ENCODE data around the gene LAIR2.

DNA sequence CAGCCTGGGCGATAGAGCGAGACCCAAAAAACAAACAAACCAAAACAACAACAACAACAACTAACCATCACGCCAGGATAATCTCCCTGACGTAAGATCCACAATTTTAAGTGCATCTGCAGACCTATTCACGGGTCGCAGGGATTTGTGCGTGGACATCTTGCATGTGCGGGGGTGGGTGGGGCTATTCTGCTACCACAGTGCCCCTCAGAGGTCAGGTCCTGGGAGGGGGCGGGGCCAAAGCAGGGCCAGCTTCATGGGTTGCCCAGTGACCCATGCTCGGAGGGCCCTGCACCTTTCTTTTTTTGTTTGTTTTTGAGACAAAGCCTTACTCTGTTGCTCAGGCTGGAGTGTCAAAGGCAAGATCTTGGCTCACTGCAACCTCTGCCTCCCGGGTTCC is 26.9 kb upstream of the LAIR2 start:
- no peak for TF ChIP-seq EP300 (IDR thresholded peaks at IDR 0.05; ENCODE audit: borderline replicate concordance)
- no peak for TF ChIP-seq CEBPB (IDR thresholded peaks at IDR 0.05)
- TF ChIP-seq, protein P1, sequence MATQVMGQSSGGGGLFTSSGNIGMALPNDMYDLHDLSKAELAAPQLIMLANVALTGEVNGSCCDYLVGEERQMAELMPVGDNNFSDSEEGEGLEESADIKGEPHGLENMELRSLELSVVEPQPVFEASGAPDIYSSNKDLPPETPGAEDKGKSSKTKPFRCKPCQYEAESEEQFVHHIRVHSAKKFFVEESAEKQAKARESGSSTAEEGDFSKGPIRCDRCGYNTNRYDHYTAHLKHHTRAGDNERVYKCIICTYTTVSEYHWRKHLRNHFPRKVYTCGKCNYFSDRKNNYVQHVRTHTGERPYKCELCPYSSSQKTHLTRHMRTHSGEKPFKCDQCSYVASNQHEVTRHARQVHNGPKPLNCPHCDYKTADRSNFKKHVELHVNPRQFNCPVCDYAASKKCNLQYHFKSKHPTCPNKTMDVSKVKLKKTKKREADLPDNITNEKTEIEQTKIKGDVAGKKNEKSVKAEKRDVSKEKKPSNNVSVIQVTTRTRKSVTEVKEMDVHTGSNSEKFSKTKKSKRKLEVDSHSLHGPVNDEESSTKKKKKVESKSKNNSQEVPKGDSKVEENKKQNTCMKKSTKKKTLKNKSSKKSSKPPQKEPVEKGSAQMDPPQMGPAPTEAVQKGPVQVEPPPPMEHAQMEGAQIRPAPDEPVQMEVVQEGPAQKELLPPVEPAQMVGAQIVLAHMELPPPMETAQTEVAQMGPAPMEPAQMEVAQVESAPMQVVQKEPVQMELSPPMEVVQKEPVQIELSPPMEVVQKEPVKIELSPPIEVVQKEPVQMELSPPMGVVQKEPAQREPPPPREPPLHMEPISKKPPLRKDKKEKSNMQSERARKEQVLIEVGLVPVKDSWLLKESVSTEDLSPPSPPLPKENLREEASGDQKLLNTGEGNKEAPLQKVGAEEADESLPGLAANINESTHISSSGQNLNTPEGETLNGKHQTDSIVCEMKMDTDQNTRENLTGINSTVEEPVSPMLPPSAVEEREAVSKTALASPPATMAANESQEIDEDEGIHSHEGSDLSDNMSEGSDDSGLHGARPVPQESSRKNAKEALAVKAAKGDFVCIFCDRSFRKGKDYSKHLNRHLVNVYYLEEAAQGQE (IDR thresholded peaks at IDR 0.05; ENCODE audit: low read depth): no peak
- TF ChIP-seq, protein P2, sequence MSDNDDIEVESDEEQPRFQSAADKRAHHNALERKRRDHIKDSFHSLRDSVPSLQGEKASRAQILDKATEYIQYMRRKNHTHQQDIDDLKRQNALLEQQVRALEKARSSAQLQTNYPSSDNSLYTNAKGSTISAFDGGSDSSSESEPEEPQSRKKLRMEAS (IDR thresholded peaks at IDR 0.05): no peak
- no peak for TF ChIP-seq RAD21 (IDR thresholded peaks at IDR 0.05; ENCODE audit: low read depth)
- no peak for TF ChIP-seq TAF1 (IDR thresholded peaks at IDR 0.05; ENCODE audit: low read depth)
- TF ChIP-seq TCF12 (IDR thresholded peaks at IDR 0.05; ENCODE audit: low read depth): no peak
- no peak for TF ChIP-seq FOXM1 (IDR thresholded peaks at IDR 0.05; ENCODE audit: borderline replicate concordance, low read depth)
- no peak for TF ChIP-seq YY1 (IDR thresholded peaks at IDR 0.05; ENCODE audit: low read depth)
- no peak for TF ChIP-seq ZBTB7A (IDR thresholded peaks at IDR 0.05; ENCODE audit: low read depth)
- TF ChIP-seq, protein P3, sequence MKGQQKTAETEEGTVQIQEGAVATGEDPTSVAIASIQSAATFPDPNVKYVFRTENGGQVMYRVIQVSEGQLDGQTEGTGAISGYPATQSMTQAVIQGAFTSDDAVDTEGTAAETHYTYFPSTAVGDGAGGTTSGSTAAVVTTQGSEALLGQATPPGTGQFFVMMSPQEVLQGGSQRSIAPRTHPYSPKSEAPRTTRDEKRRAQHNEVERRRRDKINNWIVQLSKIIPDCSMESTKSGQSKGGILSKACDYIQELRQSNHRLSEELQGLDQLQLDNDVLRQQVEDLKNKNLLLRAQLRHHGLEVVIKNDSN (IDR thresholded peaks at IDR 0.05): no peak
- no peak for TF ChIP-seq NFIC (IDR thresholded peaks at IDR 0.05)
- no peak for TF ChIP-seq CREB1 (IDR thresholded peaks at IDR 0.05; ENCODE audit: low read depth)
- TF ChIP-seq TEAD4 (IDR thresholded peaks at IDR 0.05): no peak
